H9 (cell line): ENCODE data around the gene CCDC149. TPM values are rescaled to one million over a fixed set of nuclear protein-coding genes. Genes with fewer than 3 reads are reported as not detected.

Source experiments
- DNase-seq: peaks from one replicate; pipeline ENCODE4 v3.0.0-alpha.2; 2017
- H2AFZ ChIP-seq: one replicate; pipeline ENCODE4 v1.6.1; 2013; ENCODE audit warnings: mild to moderate bottlenecking, low read length, control low read depth, moderate library complexity
- H2AK5ac ChIP-seq: 2 replicates; pipeline ENCODE4 v1.6.1; 2013; ENCODE audit warnings: low read length, control low read depth, mixed read lengths; ENCODE audit not compliant: insufficient read length
- H2BK120ac ChIP-seq: one replicate; pipeline ENCODE4 v1.6.1; 2013; ENCODE audit warnings: low read depth, mild to moderate bottlenecking, low read length, control low read depth, inconsistent platforms; ENCODE audit not compliant: poor library complexity, severe bottlenecking
- H2BK12ac ChIP-seq: 2 replicates; pipeline ENCODE4 v1.6.1; 2013; ENCODE audit warnings: low read length, control low read depth, mixed read lengths, low read depth; ENCODE audit not compliant: insufficient read length
- H2BK15ac ChIP-seq: 2 replicates; pipeline ENCODE4 v1.6.1; 2013; ENCODE audit warnings: low read depth, low read length, control low read depth
- H2BK20ac ChIP-seq: one replicate; pipeline ENCODE4 v1.6.1; 2013; ENCODE audit warnings: low read depth, mild to moderate bottlenecking, low read length, control low read depth, inconsistent platforms; ENCODE audit not compliant: poor library complexity, severe bottlenecking
- H2BK5ac ChIP-seq: 2 replicates; pipeline ENCODE4 v1.6.1; 2013; ENCODE audit warnings: low read length, control low read depth, mixed read lengths; ENCODE audit not compliant: insufficient read length
- H3K14ac ChIP-seq: 2 replicates; pipeline ENCODE4 v1.6.1; 2013; ENCODE audit warnings: low read length, control low read depth; ENCODE audit not compliant: insufficient read depth
- H3K18ac ChIP-seq: 2 replicates; pipeline ENCODE4 v1.6.1; 2013; ENCODE audit warnings: low read depth, mild to moderate bottlenecking, mixed read lengths, low read length, control low read depth; ENCODE audit not compliant: insufficient read length
- H3K23ac ChIP-seq: 2 replicates; pipeline ENCODE4 v1.6.1; 2013; ENCODE audit warnings: low read length, control low read depth, mixed read lengths, low read depth; ENCODE audit not compliant: insufficient read length
- H3K23me2 ChIP-seq: 2 replicates; pipeline ENCODE4 v1.6.1; 2013; ENCODE audit warnings: low read depth, mild to moderate bottlenecking, mixed read lengths, low read length, control low read depth; ENCODE audit not compliant: insufficient read length, poor library complexity, severe bottlenecking
- H3K27ac ChIP-seq: 2 replicates; pipeline ENCODE4 v1.5.1; 2013; ENCODE audit warnings: low read length, control low read depth, mixed read lengths, low read depth; ENCODE audit not compliant: insufficient read length
- H3K27me3 ChIP-seq: 2 replicates; pipeline ENCODE4 v1.6.1; 2013; ENCODE audit warnings: low read length, control low read depth, inconsistent platforms; ENCODE audit not compliant: insufficient read depth
- H3K4ac ChIP-seq: 2 replicates; pipeline ENCODE4 v1.6.1; 2013; ENCODE audit warnings: low read depth, mild to moderate bottlenecking, control low read depth, inconsistent platforms, low read length, moderate library complexity
- H3K4me1 ChIP-seq: 2 replicates; pipeline ENCODE4 v1.6.1; 2013; ENCODE audit warnings: low read length, control low read depth, inconsistent platforms; ENCODE audit not compliant: insufficient read depth
- H3K4me2 ChIP-seq: 2 replicates; pipeline ENCODE4 v1.6.1; 2013; ENCODE audit warnings: low read length, control low read depth, mixed read lengths; ENCODE audit not compliant: insufficient read length, insufficient read depth
- H3K56ac ChIP-seq: 2 replicates; pipeline ENCODE4 v1.6.1; 2013; ENCODE audit warnings: low read depth, mild to moderate bottlenecking, mixed read lengths, low read length, control low read depth; ENCODE audit not compliant: insufficient read length
- H3K79me1 ChIP-seq: 2 replicates; pipeline ENCODE4 v1.6.1; 2013; ENCODE audit warnings: low read depth, mild to moderate bottlenecking, moderate library complexity, low read length, control low read depth, inconsistent platforms; ENCODE audit not compliant: insufficient read depth, poor library complexity, severe bottlenecking
- H3K79me2 ChIP-seq: 2 replicates; pipeline ENCODE4 v1.6.1; 2013; ENCODE audit warnings: low read length, control low read depth, inconsistent platforms; ENCODE audit not compliant: insufficient read depth
- H3K9ac ChIP-seq: 2 replicates; pipeline ENCODE4 v1.6.1; 2013; ENCODE audit warnings: low read length, control low read depth, mixed read lengths; ENCODE audit not compliant: insufficient read length; ENCODE audit errors: extremely low read depth
- H3K9me3 ChIP-seq: one replicate; pipeline ENCODE4 v1.6.1; 2013; ENCODE audit warnings: low read depth, low read length, inconsistent platforms; ENCODE audit not compliant: control insufficient read depth
- H3T11ph ChIP-seq: one replicate; pipeline ENCODE4 v1.6.1; 2013; ENCODE audit warnings: mild to moderate bottlenecking, low read length, control low read depth, inconsistent platforms
- H4K20me1 ChIP-seq: one replicate; pipeline ENCODE4 v1.6.1; 2013; ENCODE audit not compliant: control insufficient read depth, insufficient read length, insufficient read depth
- H4K5ac ChIP-seq: 2 replicates; pipeline ENCODE4 v1.6.1; 2013; ENCODE audit warnings: low read depth, mild to moderate bottlenecking, mixed read lengths, low read length, control low read depth; ENCODE audit not compliant: insufficient read length
- H4K8ac ChIP-seq: replicated peaks from 2 replicates; pipeline ENCODE4 v1.6.1; 2013; ENCODE audit warnings: low read length, control low read depth, mixed read lengths, low read depth; ENCODE audit not compliant: insufficient read length
- H4K91ac ChIP-seq: 2 replicates; pipeline ENCODE4 v1.6.1; 2013; ENCODE audit warnings: low read depth, mild to moderate bottlenecking, moderate library complexity, mixed read lengths, low read length, control low read depth; ENCODE audit not compliant: insufficient read length
- H3K27ac Mint-ChIP-seq, 3 experiments: 2 replicates in 2 of 3; 3 replicates in 1 of 3; pipeline ENCODE4 v1.8.0; 2020 to 2021; ENCODE audit warnings: mixed read lengths in 3 of 3, mild to moderate bottlenecking in 1 of 3, moderate library complexity in 1 of 3
- H3K27me3 Mint-ChIP-seq: 2 replicates; pipeline ENCODE4 v1.8.0; 2021; ENCODE audit warnings: low read depth, mild to moderate bottlenecking, moderate library complexity, mixed read lengths
- H3K36me3 Mint-ChIP-seq, 3 experiments: 2 replicates in 2 of 3; 3 replicates in 1 of 3; pipeline ENCODE4 v1.8.0; 2020 to 2021; ENCODE audit warnings: low read depth in 3 of 3, mixed read lengths in 3 of 3; ENCODE audit not compliant: insufficient read depth in 1 of 3
- H3K4me1 Mint-ChIP-seq, 2 experiments: 2 replicates each; pipeline ENCODE4 v1.8.0; 2020; ENCODE audit warnings: mixed read lengths in 2 of 2
- H3K4me3 Mint-ChIP-seq, 2 experiments: 2 replicates in 1 of 2; 3 replicates in 1 of 2; pipeline ENCODE4 v1.8.0; 2020 to 2021; ENCODE audit warnings: mild to moderate bottlenecking in 2 of 2, mixed read lengths in 2 of 2, moderate library complexity in 1 of 2
- H3K9me3 Mint-ChIP-seq, 2 experiments: 2 replicates in 1 of 2; 3 replicates in 1 of 2; pipeline ENCODE4 v1.8.0; 2020; ENCODE audit warnings: mild to moderate bottlenecking in 2 of 2, mixed read lengths in 2 of 2, moderate library complexity in 1 of 2
- CTCF ChIP-seq: fragments of 200-600 bp; sonication (generic); conservative IDR thresholded peaks from 3 replicates; pipeline ENCODE4 v1.8.0; 2021; ENCODE audit warnings: antibody characterized with exemption, mild to moderate bottlenecking
- WGBS: extraction: QIAGEN DNeasy Blood & Tissue Kit; methylation state at CpG from one replicate; pipeline ENCODE4 v1.1.7; 2013; ENCODE audit warnings: missing lambda C conversion rate, low lambda C conversion rate, mixed read lengths; ENCODE audit not compliant: insufficient read length; ENCODE audit errors: extremely low coverage; 5-methylcytosine and 5-hydroxymethylcytosine counted together
- total RNA-seq: library from RNA; stranded (reverse); gene quantifications from 2 replicates; pipeline ENCODE4 v1.2.1, GENCODE V29; 2021

Gene CCDC149
- total RNA-seq, 1 experiment from 2014 or later = 4.5 TPM

DNA sequence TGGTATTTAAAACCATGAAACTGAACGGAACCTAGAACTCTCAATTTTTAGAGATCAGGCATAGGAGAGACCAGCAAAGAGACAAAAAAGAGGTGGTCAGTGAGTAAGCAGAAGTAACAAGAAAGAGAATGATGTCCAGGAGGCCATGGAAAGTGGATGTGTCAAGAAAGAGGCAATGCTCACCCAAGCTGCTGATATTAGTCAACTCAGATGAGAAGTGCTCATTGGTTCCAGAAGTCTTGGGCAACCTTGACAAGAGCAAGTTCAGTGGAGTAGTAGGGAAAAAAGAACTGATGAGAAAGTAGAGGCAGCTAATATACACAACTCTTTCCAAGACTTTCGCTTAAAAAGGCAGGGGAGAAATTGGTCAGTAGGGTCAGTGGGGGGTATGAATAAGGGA is 23.0 kb upstream of the CCDC149 start:
- no peaks in the 10 kb centered on the region for H3K23me2 ChIP-seq
- H2BK20ac ChIP-seq = no peak overlapping the region
- peaks cover 14% of the 10 kb centered on the region for H3K9me3 ChIP-seq
- H3K27me3 ChIP-seq = no peaks in the 10 kb centered on the region
- no peak overlapping the region for H3T11ph ChIP-seq
- no peak overlapping the region for H3K14ac ChIP-seq
- no peak overlapping the region for H3K56ac ChIP-seq
- no peak overlapping the region for H2AFZ ChIP-seq
- no peak overlapping the region for H3K4me2 ChIP-seq
- no peaks in the 10 kb centered on the region for H3K4me1 Mint-ChIP-seq
- H3K27me3 Mint-ChIP-seq = peaks cover 5% of the 10 kb centered on the region; the same call in 1 of the 2 replicates
- no peak overlapping the region for H3K4ac ChIP-seq
- no peak overlapping the region for H2BK12ac ChIP-seq
- H3K9ac ChIP-seq = no peak overlapping the region
- no peaks in the 10 kb centered on the region for H4K20me1 ChIP-seq
- no peak overlapping the region for H2BK120ac ChIP-seq
- TF ChIP-seq CTCF = no peak
- H3K9me3 Mint-ChIP-seq = peaks cover 52 to 53% of the 10 kb centered on the region in 2 experiments
- H3K4me1 ChIP-seq = no peaks in the 10 kb centered on the region
- H3K27ac ChIP-seq = no peak overlapping the region
- H3K4me3 Mint-ChIP-seq = no peak overlapping the region
- no peak overlapping the region for H4K91ac ChIP-seq
- H4K5ac ChIP-seq = no peak overlapping the region
- no peak overlapping the region for H3K27ac Mint-ChIP-seq
- WGBS = no CpG with 5 or more reads among the region's 2 CpGs
- H4K8ac ChIP-seq = no peak overlapping the region
- no peak overlapping the region for H3K18ac ChIP-seq
- H2AK5ac ChIP-seq = no peak overlapping the region
- H3K36me3 Mint-ChIP-seq = peaks cover 17 to 55% (median 32%) of the 10 kb centered on the region in 3 experiments
- H3K79me1 ChIP-seq = no peaks in the 10 kb centered on the region
- no peaks in the 10 kb centered on the region for H3K79me2 ChIP-seq
- no peak overlapping the region for H3K23ac ChIP-seq
- H2BK15ac ChIP-seq = no peak overlapping the region
- no peak overlapping the region for H2BK5ac ChIP-seq
- DNase-seq = no peak
